SKM-1 (cell line): ENCODE measurements around the gene TFPT.
A peak's percentile ranks its signal among the peaks of the same experiment; 100 is the strongest.
"Not testable (repeated sequence)": the region's sequence is repeated elsewhere in the genome, so short reads cannot be mapped to it uniquely, and the experiment has no call there.

ENCODE experiments used
- DNase-seq: peaks from one replicate; lab custom pipeline; 2025; ENCODE audit not compliant: unreplicated experiment; lab: John Stamatoyannopoulos, UW

Gene TFPT

DNA sequence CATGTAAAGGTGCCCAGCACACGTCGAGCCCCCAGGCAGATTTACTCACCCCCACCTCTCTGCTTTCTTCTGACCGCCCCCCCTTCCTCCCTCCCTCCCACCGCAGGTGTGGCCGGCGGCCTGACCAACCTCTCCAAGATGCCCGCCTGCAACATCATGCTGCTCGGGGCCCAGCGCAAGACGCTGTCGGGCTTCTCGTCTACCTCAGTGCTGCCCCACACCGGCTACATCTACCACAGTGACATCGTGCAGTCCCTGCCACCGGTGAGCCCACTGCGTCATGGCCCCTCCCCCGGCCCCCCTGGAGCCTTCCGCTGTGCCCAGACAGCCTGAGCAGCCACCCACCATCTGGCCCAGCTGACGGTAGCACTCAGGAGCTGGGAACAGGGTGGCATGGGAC is 8.9 kb upstream of the TFPT start:
- no peak for DNase-seq

GRCh38 chr19:54123682-54124081 is 8.2 kb upstream of the TFPT start:
- no peak for DNase-seq

DNA sequence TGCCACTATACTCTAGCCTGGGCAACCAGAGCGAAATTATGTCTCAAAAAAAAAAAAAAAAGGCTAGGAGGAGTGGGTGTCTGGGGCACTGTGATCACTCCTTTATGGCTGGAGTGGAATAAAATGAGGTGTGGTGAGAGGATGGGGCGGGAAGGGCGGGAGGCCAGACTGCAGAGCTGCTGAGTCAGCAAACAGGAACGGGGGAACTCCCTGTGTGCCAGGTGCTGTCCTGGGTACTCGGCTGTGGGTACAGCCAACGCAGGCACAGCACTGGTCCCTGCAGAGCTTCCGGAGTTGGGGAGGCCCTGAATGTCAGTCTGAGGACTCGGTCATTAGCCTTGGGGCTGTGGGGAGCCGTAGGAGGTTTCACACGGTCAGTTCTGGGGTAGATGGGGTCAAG is 5.8 kb upstream of the TFPT start:
- no peak for DNase-seq

DNA sequence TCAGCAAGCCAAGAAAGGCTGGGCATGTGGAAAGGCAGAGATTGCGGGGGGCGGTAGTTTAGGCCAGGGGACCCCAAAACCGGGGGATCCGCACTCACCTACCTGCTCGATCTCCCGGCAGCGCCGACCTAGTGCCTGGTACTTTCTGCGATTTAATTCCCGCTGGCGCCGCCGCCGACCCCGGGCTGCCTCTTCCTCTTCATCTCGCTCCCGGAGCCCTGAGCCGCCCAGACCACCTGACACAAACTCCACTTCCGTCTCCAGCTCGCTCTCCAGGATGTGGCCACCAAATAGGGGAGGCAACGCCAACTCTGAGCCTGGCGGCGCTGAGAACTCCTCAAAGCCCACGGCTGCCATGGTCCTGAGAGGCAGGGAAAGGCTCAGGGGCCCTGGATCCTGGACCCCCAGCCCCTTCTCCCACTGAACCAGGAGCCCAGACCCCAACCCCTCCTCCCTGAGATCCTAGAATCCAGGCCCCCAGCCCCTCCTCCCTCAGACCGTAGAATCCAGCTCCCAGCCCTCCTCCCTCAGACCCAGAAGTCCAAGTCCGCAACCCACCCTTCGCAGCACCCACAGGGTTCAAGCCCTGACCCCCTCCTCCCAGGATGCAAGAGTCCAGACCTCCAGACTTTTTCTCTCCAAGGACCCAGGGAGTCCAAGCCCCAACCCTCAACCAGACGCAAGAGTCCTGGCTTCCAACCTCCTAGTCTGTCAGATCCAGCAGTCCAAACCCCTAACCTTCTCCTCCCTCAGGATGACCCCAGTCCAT is 933 bp downstream of the TFPT start:
- DNase-seq: no peak

- no peak for DNase-seq
Measured at GRCh38 chr19:54109651-54110050, 5.8 kb downstream of the TFPT start.

GRCh38 chr19:54108496-54108895 is 7.0 kb downstream of the TFPT start:
- DNase-seq: no peak

GRCh38 chr19:54107876-54108490 is 7.5 kb downstream of the TFPT start:
- no peak for DNase-seq

- DNase-seq: no peak
Measured at GRCh38 chr19:54106716-54107115, 8.7 kb downstream of the TFPT start.

DNA sequence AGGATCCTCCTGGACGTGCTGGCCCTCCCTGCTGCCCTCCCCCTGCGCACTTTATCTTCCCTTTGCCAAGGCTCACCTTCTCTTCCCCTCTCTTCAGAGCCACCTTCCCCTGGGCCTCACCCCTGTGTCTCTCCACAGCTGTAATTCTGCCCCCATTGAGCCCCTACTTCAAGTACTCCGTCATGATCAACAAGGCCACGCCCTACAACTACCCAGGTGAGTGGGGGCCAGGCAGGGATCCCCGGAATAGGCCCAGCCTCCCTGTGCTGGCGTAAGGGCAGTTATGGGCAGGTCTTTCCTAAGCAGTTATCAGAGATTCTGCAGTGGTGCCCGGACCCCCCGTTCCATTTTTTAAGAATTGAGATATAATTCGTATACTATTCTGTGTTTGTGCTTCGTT is 9.7 kb downstream of the TFPT start:
- DNase-seq: no peak

GRCh38 chr19:54104998-54105715 is 10.3 kb downstream of the TFPT start:
- no peak for DNase-seq

DNA sequence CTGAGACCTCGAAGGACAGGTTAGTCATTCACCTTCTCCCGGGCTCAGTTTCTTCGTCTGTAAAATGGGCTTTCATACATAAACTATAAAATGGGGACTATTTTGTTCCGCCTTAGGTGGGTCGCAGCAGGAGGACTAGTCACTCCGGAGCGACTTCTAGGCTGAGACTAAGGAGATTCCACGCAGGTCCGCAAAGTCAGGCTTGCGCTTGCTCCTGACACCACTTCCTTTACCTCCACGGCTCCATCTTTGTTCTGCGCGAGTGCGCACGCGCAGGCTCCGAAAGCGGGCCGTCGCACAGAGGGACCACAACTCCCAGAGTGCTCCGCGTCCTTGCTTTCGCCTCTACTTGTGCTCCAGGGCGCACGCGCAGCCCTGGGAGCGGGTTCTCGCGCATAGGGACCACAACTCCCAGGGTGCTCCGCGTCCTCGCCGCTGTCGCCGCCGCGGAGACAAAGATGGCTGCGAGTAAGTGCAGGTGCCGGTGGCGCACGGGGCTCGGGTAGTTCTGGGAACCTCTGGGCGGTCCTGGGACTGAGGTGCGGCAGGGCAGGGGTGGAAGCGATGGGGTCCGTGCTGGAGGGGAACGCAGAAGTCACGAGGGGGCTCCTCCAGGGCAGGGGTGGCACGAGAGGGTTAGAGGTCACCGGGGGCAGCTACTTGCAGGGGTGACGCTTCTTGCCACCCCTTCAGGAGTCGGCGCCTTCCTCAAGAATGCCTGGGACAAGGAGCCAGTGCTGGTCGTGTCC is 12.9 kb downstream of the TFPT start, which contains the start of gene NDUFA3:
NDUFA3 (plus strand) TSS at position 435 of the 749 bp plus-strand sequence; CDS start at position 459, 24 bp downstream.
- peak; percentile 60 for DNase-seq

GRCh38 chr19:54100561-54100960 is 14.9 kb downstream of the TFPT start, which contains the start of gene OSCAR:
Gene OSCAR (minus strand): TSS chr19:54100803. CDS start chr19:54100792, 11 bp downstream.
- DNase-seq: peak; percentile 10

- DNase-seq: not testable (repeated sequence)
Measured at GRCh38 chr19:54099903-54100255, 15.6 kb downstream of the TFPT start.

GRCh38 chr19:54099190-54099902 is 16.1 kb downstream of the TFPT start:
- DNase-seq: no peak

DNA sequence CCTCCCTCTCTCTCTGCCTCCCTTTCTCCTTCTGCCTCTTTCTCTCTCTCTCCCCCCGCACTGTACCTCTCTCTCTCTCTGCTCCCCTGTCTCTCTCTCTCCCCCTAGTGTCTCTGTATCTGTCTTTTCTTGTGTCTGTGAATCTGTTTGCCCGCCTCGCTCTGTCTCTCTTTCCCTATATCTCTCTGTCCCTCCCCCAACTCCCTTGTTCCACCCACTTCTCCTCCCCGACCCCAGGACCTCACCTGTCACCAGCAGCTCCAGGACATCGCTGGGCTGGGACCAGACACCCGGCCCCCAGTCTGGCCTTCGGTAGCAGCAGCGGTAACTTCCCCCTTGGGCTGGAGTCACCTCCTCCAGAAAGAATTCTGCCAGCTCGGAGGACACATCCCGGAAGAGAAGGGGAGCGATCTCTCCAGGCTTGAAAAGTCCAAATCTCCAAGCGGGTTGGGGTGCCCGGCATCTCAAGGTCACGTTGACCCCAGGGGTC is 18.8 kb downstream of the TFPT start:
- no peak for DNase-seq

DNA sequence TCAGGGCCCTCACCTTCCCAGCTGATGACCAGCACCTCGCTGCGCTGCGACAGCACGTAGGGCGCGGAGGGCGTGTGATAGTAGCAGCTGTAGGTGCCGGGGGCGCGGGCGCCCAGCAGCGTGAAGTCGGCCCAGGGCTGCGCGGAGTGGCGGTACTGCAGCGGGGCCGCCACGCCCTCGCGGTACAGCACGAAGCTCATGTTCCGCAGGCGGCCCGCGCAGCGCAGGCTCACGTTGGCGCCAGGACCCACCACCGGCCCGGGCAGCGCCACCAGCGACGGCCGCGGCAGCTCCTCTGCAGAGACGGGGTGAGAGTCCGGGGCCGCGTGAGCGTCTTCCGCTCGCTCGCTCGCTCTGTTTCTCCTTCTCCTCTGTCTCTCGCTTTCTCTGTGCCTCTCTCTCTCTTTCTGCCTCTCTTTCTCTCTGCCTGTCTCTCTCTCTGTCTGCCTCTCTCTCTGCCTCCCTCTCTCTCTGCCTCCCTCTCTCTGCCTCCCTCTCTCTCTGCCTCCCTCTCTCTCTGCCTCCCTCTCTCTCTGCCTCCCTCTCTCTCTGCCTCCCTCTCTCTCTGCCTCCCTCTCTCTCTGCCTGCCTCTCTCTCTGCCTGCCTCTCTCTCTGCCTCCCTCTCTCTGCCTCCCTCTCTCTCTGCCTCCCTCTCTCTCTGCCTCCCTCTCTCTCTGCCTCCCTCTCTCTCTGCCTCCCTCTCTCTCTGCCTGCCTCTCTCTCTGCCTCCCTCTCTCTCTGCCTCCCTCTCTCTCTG is 19.4 kb downstream of the TFPT start:
- DNase-seq: not testable (repeated sequence)

DNA sequence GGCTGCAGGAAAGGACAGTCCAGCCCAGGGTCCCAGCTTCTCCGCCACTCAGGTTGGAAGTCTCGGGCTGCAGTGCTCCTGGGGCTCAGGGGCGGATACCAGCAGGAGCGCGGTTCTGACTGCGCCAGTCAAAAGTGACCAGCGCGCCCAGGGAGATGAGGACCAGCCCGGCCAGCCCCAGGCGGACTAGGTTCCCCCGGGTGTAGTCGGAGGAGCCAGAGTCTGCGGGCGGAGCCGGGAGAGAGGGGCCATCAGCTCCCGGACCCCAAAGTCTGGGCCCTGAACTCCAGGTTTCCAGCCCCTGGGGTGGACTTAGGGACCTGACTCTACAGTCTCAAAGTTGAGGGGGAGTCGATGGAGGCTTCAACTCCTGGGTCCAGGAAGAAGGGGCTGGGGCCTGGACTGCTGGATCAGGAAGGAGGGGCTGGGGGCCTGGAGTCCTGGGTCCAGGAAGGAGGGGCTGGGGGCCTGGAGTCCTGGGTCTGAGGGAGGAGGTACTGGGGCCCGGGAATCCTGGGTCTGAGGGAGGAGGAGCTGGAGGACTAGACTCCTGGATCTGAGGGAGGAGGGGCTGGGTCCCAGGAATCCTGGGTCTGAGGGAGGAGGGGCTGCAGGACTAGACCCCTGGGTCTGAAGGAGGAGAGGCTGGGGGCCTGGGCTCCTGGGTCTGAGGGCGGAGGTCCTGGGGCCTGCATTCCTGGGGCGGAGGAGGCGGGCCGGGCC is 20.2 kb downstream of the TFPT start:
- no peak for DNase-seq

DNA sequence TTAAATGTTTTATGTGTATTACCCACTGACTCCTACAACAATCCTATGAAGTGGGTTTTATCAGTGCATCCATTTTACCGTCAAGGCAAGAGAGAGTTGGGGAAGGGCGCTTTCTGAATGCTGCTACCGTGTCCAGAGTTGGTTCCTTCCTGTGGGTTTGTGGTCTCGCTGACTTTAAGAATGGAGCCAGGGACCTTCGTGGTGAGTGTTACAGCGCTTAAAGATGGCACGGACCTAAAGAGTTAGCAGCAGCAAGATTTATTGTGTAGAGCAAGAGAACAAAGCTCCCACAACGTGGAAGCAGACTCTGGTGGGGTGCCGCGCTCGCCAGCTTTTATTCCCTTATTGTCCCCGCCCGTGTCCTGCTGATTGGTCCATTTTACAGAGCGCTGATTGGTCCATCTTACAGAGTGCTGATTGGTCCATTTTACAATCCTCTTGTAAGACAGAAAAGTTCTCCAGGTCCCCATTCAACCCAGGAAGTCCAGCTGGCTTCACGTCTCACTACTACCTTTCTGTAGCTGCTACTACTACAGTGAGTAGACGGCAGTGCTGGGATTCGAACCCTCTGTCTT is 20.9 kb downstream of the TFPT start:
- no peak for DNase-seq

DNA sequence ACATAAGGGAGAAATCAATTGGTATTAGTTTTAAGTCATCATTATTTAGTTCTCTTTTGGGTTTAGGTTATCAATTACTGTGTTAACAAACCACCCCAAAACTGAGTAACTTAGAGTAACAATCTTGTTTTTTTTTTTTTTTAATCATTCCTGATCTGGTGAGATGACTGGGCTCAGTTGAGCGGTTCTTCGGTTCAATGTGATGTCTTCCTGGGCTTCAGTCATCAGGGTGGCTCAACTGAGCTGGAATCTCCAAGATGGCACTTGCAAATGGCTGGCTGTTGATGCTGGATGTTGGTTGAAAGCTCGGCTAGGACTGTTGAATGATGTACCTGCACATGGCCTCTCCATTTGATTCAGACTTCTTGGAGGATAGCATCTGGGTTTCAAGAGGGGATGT is 31.0 kb downstream of the TFPT start:
- DNase-seq: no peak
